RWPE1 (cell line): ENCODE results near the gene BTBD3.

Experiments used
- CTCF ChIA-PET: fragments of 350-600 bp; sonication (Branson Sonifier 250); formaldehyde crosslinking; extraction: SDS; loops from one replicate; lab custom pipeline; 2021; lab: Yijun Ruan, JAX
- POLR2A ChIA-PET: fragments of 400-600 bp; formaldehyde crosslinking; extraction: SDS; loops from one replicate; lab custom pipeline; 2020; ENCODE audit warnings: antibody characterized with exemption; ENCODE audit not compliant: low non-redundant PET; lab: Yijun Ruan, JAX
- DNase-seq: peaks from one replicate; pipeline ENCODE4 v3.0.0; 2012; ENCODE audit warnings: low spot score
- H3K27ac ChIP-seq: fragments of 450-650 bp; 2 replicates; pipeline ENCODE4 v1.5.1; 2017
- CTCF ChIP-seq: fragments of 450-650 bp; conservative IDR thresholded peaks from 2 replicates; pipeline ENCODE4 v1.5.1; 2017; ENCODE audit warnings: low read depth, mild to moderate bottlenecking

Gene BTBD3

GRCh38 chr20:11948806-11949205 lies 31.1 kb downstream of the BTBD3 start:
- no peak for DNase-seq
- CTCF ChIA-PET: interaction anchor here (0.6 kb wide), 1 partner anchor 25 kb away, joined by 3 read pairs; no protein-coding TSS in a partner anchor
- H3K27ac ChIP-seq: no peak overlapping the region
- no peak for TF ChIP-seq CTCF
- POLR2A ChIA-PET: no interaction called here

GRCh38 chr20:11949711-11950110 lies 32.0 kb downstream of the BTBD3 start:
- CTCF ChIA-PET: interaction anchor here (0.6 kb wide), 1 partner anchor 26 kb away, joined by 3 read pairs; no protein-coding TSS in a partner anchor

GRCh38 chr20:11951696-11952095 lies 34.0 kb downstream of the BTBD3 start:
- no peak for TF ChIP-seq CTCF
- DNase-seq: no peak
- CTCF ChIA-PET: no interaction called here
- POLR2A ChIA-PET: no interaction called here
- H3K27ac ChIP-seq: no peak overlapping the region

More at GRCh38 chr20:11949711-11950110, 32.0 kb downstream of the BTBD3 start:
- no peak for TF ChIP-seq CTCF
- no peak for DNase-seq
- H3K27ac ChIP-seq: no peak overlapping the region
- POLR2A ChIA-PET: no interaction called here

GRCh38 chr20:11952639-11953038 lies 34.9 kb downstream of the BTBD3 start:
- H3K27ac ChIP-seq: no peak overlapping the region
- DNase-seq: no peak
- TF ChIP-seq CTCF: no peak
- ChIA-PET POLR2A (no interaction called here), CTCF (interaction anchor here (0.5 kb wide), 1 partner anchor 63 kb away, joined by 3 read pairs; no protein-coding TSS in a partner anchor)

GRCh38 chr20:11957911-11958310 lies 40.2 kb downstream of the BTBD3 start:
- ChIA-PET POLR2A (no interaction called here), CTCF (no interaction called here)
- H3K27ac ChIP-seq: no peak overlapping the region
- no peak for DNase-seq
- no peak for TF ChIP-seq CTCF

- H3K27ac ChIP-seq: no peak overlapping the region
- ChIA-PET CTCF (no interaction called here), POLR2A (no interaction called here)
- TF ChIP-seq CTCF: no peak
- DNase-seq: no peak
Observed at GRCh38 chr20:11958855-11959254, 41.2 kb downstream of the BTBD3 start.
